NCI-H82 (cell line): ENCODE measurements around the gene ADCYAP1R1.

Experiments used
- DNase-seq: peaks from one replicate; lab custom pipeline; 2025; lab: John Stamatoyannopoulos, UW

The ADCYAP1R1 gene

GRCh38 chr7:31087351-31087750 lies 35.2 kb downstream of the ADCYAP1R1 start:
- DNase-seq = no peak

- DNase-seq = no peak
Measured at GRCh38 chr7:31091924-31092434, 39.9 kb downstream of the ADCYAP1R1 start.

- no peak for DNase-seq
Measured at GRCh38 chr7:31092606-31093005, 40.5 kb downstream of the ADCYAP1R1 start.

- no peak for DNase-seq
Measured at GRCh38 chr7:31093282-31093681, 41.2 kb downstream of the ADCYAP1R1 start.

GRCh38 chr7:31094271-31094670 lies 42.2 kb downstream of the ADCYAP1R1 start:
- no peak for DNase-seq

GRCh38 chr7:31095286-31096197 lies 43.4 kb downstream of the ADCYAP1R1 start:
- DNase-seq = no peak

- DNase-seq = no peak
Measured at GRCh38 chr7:31096198-31096876, 44.2 kb downstream of the ADCYAP1R1 start.

GRCh38 chr7:31096877-31097258 lies 44.8 kb downstream of the ADCYAP1R1 start:
- no peak for DNase-seq

- DNase-seq = no peak
Measured at GRCh38 chr7:31098642-31099360, 46.7 kb downstream of the ADCYAP1R1 start.

GRCh38 chr7:31099451-31100444 lies 47.6 kb downstream of the ADCYAP1R1 start:
- no peak for DNase-seq

GRCh38 chr7:31100445-31100844 lies 48.3 kb downstream of the ADCYAP1R1 start:
- DNase-seq = no peak

GRCh38 chr7:31100871-31101270 lies 48.8 kb downstream of the ADCYAP1R1 start:
- DNase-seq = no peak

GRCh38 chr7:31101544-31101943 lies 49.4 kb downstream of the ADCYAP1R1 start:
- no peak for DNase-seq

GRCh38 chr7:31102151-31102972 lies 50.3 kb downstream of the ADCYAP1R1 start:
- DNase-seq = no peak

GRCh38 chr7:31102973-31103850 lies 51.1 kb downstream of the ADCYAP1R1 start:
- DNase-seq = no peak

- DNase-seq = no peak
Measured at GRCh38 chr7:31104361-31105255, 52.5 kb downstream of the ADCYAP1R1 start.

- DNase-seq = no peak
Measured at GRCh38 chr7:31105256-31105950, 53.3 kb downstream of the ADCYAP1R1 start.
